Superior temporal gyrus (tissue), 1 donor: ENCODE data around the gene TRIM10.
A peak's percentile ranks its signal among the peaks of the same experiment; 100 is the strongest.
"Not testable (repeated sequence)": the region's sequence is repeated elsewhere in the genome, so short reads cannot be mapped to it uniquely, and the experiment has no call there.

ENCODE experiments used
- DNase-seq: peaks from one replicate; pipeline ENCODE4 v3.0.0-alpha.2; 2016; ENCODE audit errors: extremely low spot score

Gene TRIM10

DNA sequence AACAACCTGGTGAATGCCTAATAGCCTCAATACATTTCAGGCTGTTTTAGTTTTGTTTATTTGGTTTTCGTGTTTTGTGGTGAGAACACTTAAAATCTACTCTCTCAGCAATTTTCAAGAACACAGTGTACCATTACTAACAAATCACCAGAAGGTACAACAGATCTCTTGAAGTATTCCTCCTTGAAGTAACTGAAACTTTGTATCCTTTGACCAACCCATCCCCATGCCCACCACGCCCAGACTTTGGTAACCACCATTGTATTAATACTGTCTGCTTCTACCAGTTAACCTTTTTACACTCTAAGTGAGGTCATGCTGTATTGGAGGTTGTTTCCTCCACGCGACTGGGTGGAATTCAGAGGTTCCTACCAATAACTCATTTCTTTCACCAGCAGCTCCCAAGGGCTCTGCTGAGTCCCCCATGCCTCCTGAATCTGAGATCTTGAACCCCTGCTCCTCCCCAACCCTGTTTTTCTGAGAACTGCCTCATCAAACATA is 30.8 kb downstream of the TRIM10 start:
- DNase-seq: no peak

DNA sequence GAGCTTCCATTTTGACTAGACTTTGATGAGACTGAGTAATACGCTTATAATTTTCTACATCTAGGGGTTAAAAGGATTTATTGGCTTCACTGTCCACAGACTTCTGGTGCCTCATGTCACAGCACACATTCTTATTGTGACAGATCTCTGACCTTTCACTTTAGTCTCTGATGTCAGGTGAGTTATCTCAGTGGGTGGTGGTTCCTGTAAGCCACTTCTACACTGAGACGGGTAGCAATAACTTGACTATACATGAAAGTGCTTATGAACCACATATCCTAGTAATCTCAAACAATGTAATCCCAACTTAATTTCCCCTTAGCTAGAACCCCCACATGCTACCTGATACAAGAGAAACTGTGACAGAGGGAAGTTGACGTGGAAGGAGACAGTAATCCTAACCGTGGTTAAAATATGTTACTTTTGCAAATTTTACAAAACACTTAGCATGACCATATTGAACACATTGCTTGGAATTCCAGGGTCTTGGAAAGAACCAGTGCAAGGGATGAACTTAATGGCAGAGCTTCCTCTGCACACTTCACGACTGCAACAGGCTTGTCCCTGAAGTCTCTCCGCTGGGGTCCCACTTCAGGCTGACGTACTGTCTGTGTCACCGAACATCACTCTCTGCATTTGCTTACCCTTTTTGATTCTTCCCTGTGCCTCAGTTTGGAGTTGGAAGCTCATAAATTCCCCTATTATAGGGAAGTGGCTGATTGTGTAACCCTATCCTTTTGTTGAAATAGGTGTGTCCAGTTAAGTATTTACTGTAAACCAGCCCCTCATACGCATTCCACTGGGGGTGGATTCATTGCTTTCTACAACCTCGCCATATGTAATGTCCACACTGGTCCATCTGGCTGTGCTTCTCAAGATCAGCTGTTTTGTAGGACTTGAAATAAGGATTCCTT is 31.5 kb downstream of the TRIM10 start:
- no peak for DNase-seq

GRCh38 chr6:30127238-30128093 is 33.5 kb downstream of the TRIM10 start:
- no peak for DNase-seq

DNA sequence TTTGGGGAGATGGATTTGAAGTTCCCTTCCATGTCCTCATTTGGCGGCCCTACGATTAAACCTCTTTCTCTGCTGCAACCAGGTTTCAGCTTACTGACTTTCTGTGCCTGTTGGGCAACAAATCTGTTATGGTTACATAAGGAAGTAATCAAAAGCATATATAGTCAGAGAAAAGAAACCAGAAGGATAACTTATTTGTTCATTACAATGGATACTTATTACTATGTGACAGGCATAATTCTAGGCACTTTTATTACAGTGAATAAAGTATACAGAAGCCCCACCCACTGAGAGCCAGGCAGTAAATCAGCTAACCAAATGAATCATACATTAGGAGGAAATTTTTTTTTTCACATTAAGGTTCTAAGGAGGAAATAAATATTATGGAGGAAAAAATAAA is 38.5 kb downstream of the TRIM10 start:
- no peak for DNase-seq

DNA sequence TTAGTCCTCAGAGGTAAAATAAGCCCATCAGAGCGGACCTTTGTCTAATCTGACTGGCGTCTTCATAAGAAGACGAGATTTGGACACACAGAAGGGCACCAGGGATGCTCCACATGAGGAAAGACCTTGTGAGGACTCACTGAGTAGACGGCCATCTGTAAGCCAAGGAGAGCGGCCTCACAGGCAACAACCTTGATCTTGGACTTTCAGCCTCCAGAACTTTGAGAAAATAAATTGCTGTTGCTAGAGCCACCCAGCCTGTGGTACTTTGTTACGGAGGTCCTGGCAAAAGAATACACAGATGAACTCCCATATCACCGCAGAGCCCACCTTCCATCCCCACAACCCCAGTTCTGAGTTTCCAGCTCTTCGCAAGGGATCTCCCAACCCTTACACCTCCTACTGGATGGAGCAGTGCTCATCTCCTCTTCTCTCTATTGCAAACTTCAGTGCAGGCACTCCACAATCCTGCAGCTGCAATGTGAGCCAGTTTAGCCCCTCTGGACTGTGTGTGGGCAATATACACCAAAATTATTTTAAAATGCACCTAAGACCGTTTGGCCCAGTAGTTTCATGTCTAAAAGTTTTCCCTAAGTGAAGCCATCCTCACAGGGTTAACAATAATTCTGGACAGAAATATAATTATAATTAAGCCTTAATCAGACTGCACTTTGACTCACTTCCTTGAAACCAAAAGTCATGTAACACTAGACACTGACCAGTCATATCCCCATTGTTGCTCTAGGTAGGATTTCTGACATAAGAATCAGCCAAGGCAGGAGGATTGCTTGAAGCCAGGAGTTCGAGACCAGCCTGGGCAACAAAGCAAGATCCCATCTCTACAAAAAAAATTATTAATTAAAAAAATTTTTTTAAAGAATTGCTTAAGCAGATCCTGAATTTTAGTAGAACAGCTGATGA is 39.3 kb downstream of the TRIM10 start:
- no peak for DNase-seq

DNA sequence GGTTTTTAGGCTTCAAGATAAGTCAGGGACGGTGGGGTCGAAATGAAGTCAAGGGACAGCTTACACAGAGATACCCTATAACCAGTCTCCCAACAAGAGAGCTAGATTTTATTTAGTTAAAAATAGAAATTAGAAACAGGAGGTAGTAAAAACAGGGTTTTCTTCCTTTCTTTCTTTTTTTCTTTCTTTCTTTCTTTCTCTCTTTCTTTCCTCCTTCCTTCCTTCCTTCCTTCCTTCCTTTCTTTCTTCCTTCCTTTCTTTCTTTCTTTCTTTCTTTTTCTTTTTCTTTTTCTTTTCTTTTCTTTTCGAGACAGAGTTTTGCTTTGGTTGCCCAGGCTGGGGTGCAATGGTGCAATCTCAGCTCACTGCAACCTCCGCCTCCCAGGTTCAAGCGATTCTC is 42.3 kb downstream of the TRIM10 start:
- not testable (repeated sequence) for DNase-seq

- no peak for DNase-seq
Observed at GRCh38 chr6:30116724-30117123, 44.3 kb downstream of the TRIM10 start.

DNA sequence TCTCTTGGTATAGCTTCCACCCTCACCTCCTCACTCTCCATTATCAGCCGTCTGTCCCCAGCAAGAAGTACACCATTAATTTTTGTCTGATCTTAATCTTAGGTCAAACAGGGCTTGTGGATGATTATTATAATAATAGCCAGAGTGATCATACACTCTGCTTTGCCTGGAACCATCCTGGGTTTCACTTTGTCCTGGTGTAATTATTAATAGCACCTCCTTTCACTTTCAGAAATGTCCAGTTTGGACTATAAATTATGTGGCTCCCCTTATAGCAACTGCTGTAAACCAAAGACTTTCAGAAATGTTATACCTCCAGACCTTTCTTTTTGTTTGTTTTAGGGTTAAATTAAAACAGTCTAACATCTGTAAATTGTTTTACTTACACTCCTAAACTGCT is 47.2 kb downstream of the TRIM10 start:
- no peak for DNase-seq

DNA sequence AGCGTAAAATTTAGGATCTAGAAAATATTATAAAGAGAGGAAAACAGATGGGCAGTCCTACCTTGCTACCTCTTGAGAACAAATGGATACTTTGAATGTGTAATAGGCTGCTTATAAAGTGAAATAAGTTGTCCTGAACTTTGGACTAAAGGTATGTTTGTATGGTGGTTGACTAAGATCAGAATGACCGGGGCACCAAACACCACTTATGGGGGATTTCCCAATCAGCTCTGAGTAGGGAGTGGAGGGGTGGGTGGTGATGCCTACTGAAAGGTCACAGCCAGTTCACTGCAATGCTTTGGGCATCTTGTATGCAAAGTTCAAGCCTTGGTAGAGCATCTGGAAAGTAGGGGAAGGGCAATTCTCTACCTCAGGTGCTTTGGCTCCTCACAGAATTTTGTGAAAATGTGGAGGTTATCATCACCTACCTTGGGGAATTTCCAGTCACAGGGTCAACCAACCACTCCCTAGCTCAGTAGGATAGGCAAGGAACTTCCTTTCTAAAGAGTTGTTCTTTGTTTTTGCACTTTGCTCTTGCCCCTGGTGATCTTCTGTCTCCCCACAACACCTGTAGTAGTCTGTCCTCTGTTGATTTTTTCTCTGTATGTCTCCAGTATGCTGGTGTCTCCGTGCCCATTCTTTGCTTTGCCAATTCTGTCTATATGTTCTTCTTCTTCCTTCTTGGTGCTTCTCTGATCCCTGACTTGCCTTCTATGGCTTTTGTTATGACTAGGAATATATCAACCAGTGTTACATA is 47.8 kb downstream of the TRIM10 start, which contains the start of gene TRIM31:
TSS of gene TRIM31 (minus strand) at position 88 of the 757 bp plus-strand sequence. CDS start 285 bp downstream, outside the sequence.
- DNase-seq: no peak

GRCh38 chr6:30112402-30112994 is 48.5 kb downstream of the TRIM10 start:
- no peak for DNase-seq

GRCh38 chr6:30111266-30111856 is 49.6 kb downstream of the TRIM10 start:
- no peak for DNase-seq

DNA sequence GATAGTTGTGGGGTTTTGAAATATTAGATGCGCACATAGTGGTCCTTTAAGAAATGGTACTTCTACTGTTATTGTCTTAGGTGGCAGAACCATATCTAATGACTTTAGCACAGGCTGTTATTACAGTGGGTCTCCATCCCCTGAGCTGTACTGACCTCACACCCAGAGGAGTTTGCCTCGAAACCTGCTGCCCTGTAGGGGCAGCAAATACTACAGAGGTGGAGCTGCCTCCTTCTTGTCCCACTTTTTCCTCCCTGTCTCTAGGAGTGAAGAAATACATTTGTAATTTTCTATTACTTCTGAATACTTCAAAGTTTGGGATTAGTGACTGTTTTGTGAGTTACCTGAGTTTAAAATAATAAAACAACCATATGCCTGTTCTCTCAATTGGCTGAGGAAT is 56.4 kb downstream of the TRIM10 start:
- no peak for DNase-seq

DNA sequence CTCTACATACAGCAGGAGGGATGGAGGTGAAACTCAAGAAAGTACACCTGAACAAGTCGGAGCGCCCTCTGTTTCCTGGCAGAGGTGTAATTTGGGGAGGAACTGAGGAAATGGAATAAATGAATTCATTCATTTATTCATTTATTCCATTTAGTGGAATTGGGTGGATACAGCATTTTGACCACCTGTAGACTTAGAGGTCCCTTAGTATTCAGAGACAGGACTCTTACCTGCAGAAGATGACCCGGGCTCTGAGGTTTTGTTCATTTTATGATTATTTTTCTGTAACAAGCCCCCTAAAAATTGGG is 57.2 kb downstream of the TRIM10 start:
- DNase-seq: no peak

- DNase-seq: peak; percentile 94
Observed at GRCh38 chr6:30102970-30103871, 57.8 kb downstream of the TRIM10 start.

DNA sequence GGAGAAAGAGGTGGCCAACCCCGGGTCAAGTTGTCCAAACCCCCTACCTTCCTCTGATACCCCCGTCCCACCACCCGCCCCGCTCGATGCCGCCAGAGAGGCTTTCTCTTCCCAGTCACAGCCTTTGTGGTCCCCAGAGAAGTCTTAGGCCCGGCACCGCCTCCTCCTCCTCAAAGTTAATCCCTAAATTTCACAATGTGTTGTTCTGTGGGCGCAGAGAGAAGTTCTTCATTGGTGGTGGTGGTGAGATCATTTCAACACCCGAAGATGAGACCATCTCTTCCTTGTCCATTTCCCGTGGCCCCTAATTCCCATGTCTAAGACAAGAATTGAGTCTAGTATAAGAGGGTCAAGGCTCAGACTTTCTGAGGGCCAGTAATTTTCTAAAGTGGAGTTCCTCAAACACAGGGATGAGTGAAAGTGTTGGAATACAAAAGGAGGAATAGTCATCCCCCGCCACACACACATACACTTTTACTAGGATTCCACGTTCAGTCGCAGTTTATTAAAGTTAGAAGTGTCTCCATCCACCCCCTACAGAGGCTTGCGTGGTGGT is 58.5 kb downstream of the TRIM10 start:
- peak; percentile 19 for DNase-seq
